SKM-1 treated with dmso at 0.1 percent for 144 hours (cell line): ENCODE results near the gene ZNFX1.

Experiments used
- DNase-seq: peaks from one replicate; lab custom pipeline; 2025; ENCODE audit not compliant: unreplicated experiment; lab: John Stamatoyannopoulos, UW

ZNFX1 gene

DNA sequence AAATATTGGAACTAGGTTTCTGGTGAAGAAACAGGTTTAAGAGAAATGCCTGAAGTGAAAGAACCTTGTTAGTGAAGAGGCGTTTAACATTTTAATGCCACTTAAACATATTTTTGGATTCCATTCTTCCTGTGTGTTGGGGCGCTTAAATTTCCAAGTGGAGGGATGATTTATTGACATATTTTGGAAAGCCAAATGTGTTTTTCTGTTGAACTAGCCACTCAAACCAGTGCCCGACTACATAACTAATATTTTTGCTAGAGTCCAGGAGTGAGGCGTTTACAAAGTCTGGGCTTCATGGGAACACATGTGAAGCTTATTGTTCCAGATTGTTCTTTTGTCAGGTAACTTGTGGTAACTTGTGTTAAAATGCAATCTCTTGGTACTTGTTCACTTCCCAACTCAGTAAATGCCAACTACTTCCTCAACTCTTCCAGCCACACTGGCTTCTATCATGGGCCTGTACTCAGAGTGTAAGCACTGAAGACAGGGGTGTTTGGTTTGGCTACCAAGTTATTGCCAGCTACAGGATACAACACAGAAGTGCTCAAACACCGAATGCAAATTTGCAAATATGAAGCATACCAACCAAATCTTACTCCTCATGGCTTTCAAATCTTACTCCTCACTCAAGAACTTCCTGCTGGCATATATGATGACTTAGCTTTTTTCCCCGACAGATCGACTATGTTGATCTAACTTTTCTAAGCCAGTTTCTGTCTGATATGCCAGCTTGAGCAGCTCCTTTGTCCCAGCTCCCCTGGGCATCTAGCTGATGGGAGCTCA is 2.0 kb upstream of the ZNFX1 start:
- DNase-seq, result no peak

DNA sequence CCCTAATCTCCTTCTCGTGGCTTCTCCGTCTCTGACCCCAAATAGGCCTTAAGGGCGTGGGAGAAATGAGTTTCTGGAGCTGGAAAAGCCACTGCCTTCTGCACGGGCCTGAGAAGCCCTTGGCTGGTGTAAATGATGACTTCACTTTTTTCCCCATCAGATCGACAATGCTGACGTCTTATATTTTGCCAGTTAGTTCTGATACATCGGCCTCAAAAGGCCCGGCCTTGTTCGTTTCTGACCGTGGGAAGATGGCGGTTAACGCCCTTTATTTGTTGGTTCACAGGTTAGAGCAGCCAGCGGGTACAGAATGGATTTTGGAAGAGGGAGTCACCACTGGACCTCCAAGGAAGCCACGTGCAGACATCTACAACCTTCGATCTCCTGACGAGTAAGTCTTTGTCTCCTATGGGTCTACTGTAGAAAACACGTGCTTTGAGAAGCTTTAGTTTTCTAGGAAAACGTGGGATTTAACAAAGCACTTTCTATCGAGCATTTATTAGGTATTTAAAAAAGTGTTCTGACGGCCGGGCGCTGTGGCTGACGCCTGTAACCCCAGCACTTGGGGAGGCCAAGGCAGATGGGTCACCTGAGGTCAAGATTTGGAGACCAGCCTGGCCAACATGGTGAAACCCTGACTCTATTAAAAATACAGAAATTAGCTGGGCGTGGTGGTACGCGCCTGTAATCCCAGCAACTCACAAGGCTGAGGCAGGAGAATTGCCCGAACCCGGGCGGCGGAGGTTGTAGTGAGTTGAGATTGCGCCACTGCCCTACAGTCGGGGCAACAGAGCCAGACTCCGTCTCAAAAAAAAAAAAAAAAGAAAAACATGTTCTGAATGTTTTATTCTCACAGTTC is 1.2 kb upstream of the ZNFX1 start:
- DNase-seq, result peak; percentile 54

DNA sequence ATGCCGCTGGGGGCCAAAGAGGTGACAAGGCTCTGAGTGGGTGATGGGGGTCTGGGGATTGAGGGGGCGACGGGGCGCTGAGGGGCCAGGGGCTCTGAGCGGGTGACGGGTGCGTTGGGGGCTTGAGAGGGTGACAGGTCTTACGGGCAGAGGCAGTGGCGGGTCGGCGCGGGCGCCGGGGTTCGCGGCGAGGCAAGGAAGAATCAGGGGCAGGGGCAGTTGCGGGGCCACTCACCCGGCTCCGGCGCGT is 146 bp downstream of the ZNFX1 start:
- DNase-seq, result no peak

DNA sequence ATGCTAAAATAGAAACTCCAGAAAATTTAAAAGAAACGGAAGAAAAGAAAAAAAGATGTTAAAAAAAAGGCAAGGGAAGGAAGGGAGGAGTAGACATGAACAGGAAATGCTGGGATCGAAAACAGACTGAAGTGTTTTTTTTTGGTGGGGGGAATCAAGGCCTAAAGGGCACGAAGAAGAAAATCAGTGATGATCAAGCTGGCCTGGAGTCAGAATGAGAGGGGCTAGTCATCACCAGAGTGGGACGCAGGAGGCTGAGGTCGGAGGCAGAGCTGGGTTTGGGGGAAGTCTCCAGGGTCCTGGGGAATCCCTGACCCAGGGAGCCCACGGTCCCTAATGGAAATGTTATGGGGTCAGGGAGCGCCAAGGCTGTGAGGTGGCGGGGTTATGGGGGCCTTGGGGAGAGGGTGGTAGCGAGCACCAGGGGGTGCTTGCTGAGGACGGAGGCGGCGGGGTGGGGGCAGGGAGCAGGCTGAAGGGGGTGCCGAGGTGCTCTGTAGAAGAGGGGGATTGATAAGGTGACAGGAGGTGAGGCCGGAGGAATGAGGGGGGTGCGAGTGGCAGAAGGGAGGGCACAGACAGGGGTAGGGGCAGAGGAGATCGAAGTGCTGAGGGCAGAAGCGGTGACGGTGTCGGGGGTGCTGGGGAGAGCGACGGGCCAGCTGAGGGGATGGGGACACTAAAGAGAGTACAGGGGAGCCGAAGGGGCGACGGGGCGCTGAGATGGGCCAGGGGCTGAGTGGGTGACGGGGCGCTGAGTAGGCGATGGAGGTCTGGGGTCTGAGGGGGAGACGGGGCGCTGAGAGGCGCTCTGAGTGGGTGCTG is 684 bp downstream of the ZNFX1 start:
- no peak for DNase-seq

DNA sequence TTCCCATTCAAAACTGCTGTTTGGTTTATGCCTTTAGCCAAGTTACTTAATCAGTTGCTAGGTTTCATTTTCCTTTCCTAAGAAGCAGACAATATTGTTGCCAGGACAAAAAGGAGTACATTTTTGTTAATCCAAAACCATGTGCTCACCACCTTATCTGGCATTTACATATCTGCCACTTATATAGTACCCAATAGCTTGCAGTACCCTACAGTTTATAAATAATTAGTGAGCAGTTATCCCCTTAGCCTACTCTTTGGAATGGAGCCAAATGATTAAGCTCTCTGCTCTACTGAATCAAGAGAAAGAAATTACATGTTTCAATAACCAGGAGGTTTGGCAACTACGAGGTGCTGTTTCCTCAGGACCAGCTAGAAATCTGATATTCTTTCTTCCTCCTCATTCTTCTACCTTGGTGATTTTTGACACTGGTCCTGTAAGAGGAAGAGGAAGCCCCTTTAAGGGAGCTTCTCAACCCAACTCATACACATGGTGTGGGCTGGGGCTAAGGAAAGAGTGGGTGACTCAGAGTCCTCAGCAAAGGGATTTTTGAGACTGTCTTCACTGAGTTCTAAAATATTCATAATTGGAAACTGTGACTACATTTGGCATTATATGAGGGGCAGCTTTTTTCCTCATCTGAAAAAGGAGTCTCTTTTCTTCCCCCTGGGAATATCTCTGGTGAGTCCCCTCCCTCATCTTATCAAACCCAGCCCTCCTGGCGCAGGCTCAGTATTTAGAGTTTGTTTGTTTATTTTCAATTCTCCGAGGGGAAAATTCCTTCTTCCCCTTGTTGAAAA is 1.5 kb downstream of the ZNFX1 start:
- peak; percentile 63 for DNase-seq

DNA sequence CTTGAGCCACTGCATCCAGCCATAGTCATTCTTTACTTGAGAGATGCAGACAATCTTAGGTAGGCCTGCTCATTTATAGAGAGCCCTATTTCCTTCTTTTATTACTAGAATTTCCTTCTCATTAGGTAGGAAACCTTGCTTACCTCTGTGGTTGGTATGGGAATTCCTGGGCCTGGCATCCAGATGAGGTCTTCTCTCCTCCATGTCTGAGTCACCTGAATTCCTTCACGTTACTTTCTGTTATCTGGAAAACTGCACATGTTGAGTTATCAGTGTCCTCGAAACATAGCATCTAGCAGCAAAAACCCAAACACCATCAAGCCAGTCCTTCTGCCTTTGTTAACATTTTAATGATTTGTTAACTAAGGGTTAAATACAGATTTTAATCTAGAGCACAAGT is 2.2 kb downstream of the ZNFX1 start:
- no peak for DNase-seq

DNA sequence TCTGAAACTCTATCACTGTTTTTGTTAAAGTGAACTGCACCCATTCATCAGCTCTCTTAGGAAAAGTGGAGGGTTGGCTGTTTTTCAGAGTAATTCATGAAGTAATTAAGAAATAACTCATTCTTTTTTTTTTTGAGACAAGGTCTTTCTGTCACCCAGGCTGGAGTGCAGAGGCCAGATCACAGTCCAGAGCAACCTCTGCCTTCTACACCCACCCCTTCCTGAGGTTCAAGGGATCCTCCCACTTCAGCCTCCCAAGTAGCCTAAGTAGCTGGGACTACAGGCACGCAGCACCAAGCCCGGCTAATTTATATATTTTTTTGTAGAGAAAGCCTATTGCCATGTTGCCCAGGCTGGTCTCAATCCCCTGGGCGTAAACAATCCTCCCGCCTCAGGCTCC is 2.6 kb downstream of the ZNFX1 start:
- no peak for DNase-seq

DNA sequence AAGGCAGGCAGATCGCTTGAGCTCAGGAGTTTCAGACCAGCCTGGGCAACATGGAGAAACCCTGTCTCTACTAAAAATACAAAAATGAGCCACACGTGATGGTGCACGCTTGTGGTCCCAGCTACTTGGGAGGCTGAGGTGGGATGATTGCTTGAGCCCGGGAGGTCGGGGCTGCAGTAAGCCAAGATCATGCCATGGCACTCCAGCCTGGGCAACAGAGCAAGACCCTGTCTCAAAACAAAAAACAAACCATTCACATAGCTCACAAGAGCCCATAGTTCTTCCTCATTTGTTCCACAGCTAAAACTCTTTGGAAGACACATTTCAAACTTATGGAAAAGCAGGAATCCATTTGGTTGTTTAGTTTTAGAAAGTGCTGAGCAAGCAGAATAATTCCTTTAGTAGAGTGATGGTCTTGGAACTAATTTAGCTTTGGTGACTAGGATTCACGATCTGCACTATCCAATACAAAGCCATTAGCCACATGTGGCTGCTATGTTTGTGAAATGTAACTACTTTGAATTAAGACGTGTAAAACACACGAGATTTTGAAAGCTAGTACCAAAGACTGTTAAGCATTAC is 4.1 kb downstream of the ZNFX1 start:
- no peak for DNase-seq

DNA sequence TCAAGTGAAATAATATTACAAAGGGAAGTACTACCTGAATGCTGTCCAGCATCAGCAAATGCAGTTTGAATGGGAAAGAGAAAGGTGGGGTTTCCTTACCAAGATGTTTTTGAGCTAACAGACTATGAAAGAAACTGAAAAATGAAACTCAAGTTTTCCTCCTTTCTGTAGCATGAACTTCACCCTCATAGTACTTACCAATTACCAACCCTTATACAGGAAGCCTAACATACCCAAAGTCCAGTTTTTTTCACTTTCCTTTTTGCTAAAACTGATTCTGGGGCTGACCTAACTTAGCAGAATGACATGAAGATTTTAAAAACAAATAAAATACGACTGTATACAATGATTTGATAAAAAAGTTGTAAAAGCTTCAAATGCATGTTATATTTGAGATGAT is 5.2 kb downstream of the ZNFX1 start:
- DNase-seq, result no peak

DNA sequence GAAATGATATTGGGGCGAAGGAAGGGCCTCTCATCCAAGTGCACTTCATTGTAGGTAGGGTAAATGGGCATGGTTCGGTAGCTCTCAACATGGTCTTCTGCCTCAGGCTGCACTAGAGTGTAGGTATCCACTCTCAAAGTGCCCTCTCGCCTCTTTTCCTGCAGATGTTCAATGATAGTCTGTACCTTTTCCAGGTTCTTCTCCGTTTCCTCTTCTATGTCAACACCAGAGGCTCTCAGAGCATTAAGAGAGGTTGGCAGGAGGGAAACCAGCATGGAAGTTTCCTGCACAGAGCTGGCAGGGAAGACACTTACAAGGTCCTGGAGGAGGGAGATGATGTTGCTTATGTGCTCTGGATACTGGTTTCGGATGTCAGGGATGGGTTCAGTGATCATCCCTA is 7.1 kb downstream of the ZNFX1 start:
- no peak for DNase-seq

DNA sequence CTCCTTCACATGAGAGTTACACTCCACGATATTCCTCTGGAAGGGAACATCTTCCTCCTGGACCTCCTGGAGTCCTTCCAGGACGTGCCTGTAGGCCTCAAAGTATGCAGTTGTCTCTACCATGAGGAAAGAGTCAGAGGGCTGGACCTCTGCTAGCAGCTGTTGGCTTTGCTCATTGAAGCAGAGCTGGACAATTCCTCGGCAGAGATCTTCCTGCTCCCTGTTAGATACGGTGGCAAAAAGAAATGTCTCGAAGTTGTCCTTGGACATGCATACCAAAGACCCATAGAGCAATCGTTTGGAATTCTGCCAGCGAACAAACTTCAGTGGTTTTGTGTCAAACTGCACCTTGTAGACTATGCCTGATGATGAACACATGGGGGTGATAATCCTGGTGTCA is 7.7 kb downstream of the ZNFX1 start:
- DNase-seq, result no peak

DNA sequence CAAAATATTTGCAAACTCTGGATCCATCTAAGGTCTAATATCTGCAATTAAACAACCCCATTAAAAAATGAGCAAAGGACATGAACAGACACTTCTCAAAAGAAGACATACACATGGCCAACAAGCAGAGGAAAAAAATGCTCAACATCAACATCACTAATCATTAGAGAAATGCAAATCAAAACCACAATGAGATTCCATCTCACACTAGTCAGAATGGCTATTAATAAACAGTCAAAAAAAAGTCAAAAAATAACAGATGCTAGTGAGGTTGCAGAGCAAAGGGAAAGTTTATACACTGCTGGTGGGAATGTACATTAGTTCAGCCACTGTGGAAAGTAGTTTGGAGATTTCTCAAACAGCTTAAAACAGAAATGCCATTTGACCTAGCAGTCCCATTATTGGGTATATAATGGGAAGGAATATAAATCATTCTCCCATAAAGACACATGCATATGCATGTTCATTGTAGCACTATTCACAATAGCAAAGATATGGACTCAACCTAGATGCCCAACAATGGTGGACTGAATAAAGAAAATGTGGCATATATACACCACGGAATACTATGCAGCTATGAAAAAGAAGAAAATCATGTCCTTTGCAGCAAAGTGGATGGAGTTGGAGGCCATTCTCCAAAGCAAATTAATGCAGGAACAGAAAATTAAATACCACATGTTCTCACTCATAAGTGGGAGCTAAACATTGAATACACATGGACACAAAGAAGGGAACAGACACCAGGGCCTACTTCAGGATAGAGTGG is 9.1 kb downstream of the ZNFX1 start:
- no peak for DNase-seq

DNA sequence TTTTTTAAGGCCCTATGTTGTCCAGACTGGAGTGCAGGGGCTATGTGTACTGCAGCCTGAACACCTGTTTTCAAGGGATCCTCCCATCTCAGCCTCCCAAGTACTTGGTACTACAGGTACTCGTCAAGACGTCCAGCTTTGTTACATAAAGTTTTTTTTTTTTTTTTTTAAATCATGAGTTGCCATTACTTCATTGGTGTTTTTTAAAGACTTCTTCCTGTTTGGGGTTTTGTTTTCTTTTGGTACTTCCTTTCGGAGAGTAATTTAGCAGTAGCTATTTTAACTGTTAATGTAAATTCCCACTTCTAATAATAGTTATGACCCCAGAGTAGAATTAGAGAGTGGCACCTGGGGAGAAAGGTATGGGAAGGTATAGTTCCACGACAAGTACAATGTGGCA is 10.5 kb downstream of the ZNFX1 start:
- DNase-seq, result no peak

DNA sequence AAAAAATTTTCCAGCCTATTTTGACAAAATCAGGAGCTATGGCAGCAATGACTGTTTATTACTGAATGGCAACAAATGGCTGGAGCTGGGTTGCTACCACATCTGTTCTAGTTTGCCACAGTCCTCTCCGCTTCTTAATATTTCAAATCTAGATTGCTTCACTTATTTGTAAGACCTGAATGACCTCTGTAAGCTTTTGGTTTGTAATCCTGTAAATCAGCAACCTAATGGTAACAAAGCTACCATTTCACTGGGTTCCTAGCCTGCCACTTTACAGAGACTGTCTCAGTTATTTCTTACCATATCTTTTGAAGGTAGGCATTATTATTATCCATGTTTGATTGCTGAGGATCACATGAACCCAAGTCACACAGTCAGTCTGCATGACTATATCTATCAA is 15.4 kb downstream of the ZNFX1 start:
- no peak for DNase-seq

DNA sequence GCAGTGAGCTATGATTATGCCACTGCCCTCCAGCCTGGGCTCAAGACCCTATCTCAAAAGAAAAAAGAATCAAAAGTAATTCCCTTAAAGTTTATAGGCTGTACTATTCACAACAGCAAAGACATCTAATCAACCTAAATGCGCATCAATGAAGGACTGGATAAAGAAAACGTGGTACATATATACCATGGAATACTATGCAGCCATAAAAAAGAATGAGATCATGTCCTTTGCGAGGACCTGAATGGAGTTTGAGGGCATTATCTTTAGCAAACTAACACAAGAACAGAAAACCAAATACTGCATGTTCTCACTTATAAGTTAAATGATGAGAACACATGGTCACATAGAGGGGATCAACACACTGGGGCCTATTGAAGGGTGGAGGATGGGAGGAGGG is 16.7 kb downstream of the ZNFX1 start:
- DNase-seq, result no peak

DNA sequence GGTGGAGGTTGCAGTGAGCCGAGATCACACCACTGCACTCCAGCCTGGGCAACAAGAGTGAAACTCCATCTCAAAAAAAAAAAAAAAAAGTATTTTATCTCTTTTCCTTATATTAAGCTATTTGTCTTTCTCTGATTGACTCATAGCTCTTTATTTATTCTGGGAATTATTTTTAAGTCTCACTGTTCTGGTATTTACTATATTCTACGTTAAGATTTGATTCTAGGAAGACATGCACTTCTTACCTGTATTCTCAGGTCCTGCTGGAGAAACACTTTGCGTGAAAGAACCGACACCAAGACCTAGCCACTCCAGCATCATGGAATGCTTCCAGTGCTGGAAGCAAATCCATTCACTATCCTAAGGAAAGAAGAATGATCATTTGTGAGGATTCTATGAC is 17.6 kb downstream of the ZNFX1 start:
- no peak for DNase-seq

DNA sequence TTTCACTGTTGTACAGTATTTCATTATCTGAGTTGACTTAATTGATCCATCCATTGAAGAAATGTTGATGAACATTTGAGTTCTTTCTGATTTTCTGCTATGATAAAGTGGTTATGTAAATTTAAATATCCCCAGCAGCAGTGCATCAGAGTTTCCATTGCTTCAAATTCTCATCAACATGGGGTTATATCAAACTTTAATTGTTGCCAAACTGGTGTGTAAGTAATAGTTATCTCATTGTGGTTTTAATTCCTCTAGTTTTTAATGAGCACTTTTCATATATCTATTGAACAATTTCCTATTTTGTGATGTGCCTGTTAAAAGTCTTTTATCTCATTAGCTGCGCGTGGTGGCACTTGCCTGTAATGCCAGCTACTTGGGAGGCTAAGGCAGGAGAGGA is 18.1 kb downstream of the ZNFX1 start:
- DNase-seq, result no peak

DNA sequence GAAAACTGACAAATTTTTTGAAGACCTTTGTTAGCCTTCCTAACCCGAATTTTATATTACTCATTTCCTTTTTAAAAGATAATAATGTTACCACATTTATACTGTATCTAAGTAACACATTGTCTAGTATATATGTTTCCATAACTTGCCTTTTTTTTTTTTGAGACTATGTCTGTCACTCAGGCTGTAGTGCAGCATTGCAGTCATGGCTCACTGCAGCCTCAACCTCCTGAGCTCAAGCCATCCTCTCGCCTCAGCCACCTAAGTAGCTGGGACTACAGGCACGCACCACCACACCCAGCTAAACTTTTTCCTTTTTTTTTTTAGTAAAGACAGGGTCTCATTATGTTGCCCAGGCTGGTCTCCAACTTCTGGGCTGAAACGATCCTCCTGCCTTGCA is 18.6 kb downstream of the ZNFX1 start:
- no peak for DNase-seq

DNA sequence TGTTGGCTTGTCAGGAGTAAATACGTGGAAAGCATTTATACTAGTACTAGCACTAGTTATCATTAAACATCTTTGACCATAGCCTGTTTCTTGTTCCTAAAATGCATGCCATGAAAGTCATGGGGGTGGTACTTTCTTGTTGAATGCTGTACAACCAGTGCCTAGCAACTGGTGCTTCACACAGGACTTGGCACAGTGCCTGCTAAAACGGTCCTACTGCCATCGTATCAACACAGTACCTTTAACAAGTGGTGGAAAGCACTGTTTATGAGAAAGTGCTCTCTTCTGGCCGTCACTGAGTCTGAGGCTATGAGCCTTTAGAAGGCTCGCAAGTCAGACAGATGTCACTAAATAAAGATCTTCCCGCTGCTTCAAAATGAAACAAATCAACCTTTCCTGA is 21.6 kb downstream of the ZNFX1 start:
- DNase-seq, result no peak
